22Rv1 (cell line): ENCODE results near the gene NADSYN1.
A peak's percentile ranks its signal among the peaks of the same experiment; 100 is the strongest.

ENCODE experiments used
- H3K27ac ChIP-seq: fragments of 450-650 bp; 2 replicates; pipeline ENCODE4 v1.5.1; 2017
- CTCF ChIP-seq: fragments of 450-650 bp; IDR thresholded peaks from 2 replicates; pipeline ENCODE4 v1.5.1; 2017; ENCODE audit warnings: mild to moderate bottlenecking
- ZFX ChIP-seq: fragments of 450-650 bp; IDR thresholded peaks from 2 replicates; pipeline ENCODE4 v1.6.1; 2017; ENCODE audit warnings: antibody characterized with exemption, borderline replicate concordance

The NADSYN1 gene

GRCh38 chr11:71433648-71434450, 19.2 kb upstream of the NADSYN1 start:
- TF ChIP-seq ZFX (no peak), CTCF (no peak)

GRCh38 chr11:71434576-71435130, 18.4 kb upstream of the NADSYN1 start:
- 0 out of 2 replicates have a peak overlapping the region, but pooled peaks have one; percentile 26 for H3K27ac ChIP-seq
- TF ChIP-seq CTCF: no peak
- TF ChIP-seq ZFX: no peak

More at GRCh38 chr11:71433648-71434450, 19.2 kb upstream of the NADSYN1 start:
- peak overlapping the region; percentile 27 for H3K27ac ChIP-seq

- no peak overlapping the region for H3K27ac ChIP-seq
- TF ChIP-seq ZFX (no peak), CTCF (no peak)
Observed at GRCh38 chr11:71435278-71435951, 17.6 kb upstream of the NADSYN1 start.

- TF ChIP-seq CTCF (no peak), ZFX (no peak)
- H3K27ac ChIP-seq: no peak overlapping the region
Observed at GRCh38 chr11:71436861-71437260, 16.1 kb upstream of the NADSYN1 start.

- H3K27ac ChIP-seq: no peak overlapping the region
- no peak for TF ChIP-seq ZFX
- TF ChIP-seq CTCF: no peak
Observed at GRCh38 chr11:71437399-71437798, 15.6 kb upstream of the NADSYN1 start.

- TF ChIP-seq ZFX (no peak), CTCF (no peak)
- H3K27ac ChIP-seq: no peak overlapping the region
Observed at GRCh38 chr11:71437879-71438278, 15.1 kb upstream of the NADSYN1 start.

GRCh38 chr11:71438650-71439049, 14.4 kb upstream of the NADSYN1 start:
- H3K27ac ChIP-seq: no peak overlapping the region
- TF ChIP-seq CTCF: no peak
- no peak for TF ChIP-seq ZFX
